ENCODE results near the gene PLXDC1. TPM values are rescaled to one million over a fixed set of nuclear protein-coding genes. Genes with fewer than 3 reads are reported as not detected.

Gene PLXDC1
- total and polyA plus RNA-seq, 4 donors, result 1.7 to 39.1 (median 4.8) TPM

- ATAC-seq (ENCODE audit: low FRiP score) (peak; percentile 96), DNase-seq (peak; percentile 94 to 97)
- 0 to 1% methylated on average over 16 of the region's 16 CpGs for WGBS, 2 donors
- H3K4me1 ChIP-seq (ENCODE audit: control insufficient read depth in 1 of 2, insufficient read depth in 2 of 2, low read length in 2 of 2), result no peaks in the 10 kb centered on the region
- H3K36me3 ChIP-seq (ENCODE audit: control insufficient read depth in 1 of 2, insufficient read depth in 2 of 2, low read length in 1 of 2), result no peaks in the 10 kb centered on the region
- peak overlapping the region; percentile 52 to 61 for H3K4me3 ChIP-seq (ENCODE audit: low read length in 2 of 2)
- peak overlapping the region in 1 of 2 donors; percentile 61 for H3K27ac ChIP-seq (ENCODE audit: low read depth in 1 of 2, low read length in 2 of 2)
- intact Hi-C loops (cut with DNase I), result loop anchor here (1.0 to 10.0 kb wide), 8 partner anchors 86 to 479 kb away; partner anchors contain the start of genes CISD3 (in 1 of the 2), EPOP (in 1 of the 2) and LASP1 (in 1 of the 2)
- no peaks in the 10 kb centered on the region for H3K9me3 ChIP-seq (ENCODE audit: control insufficient read depth, low read length)
- no peaks in the 10 kb centered on the region for H3K27me3 ChIP-seq (ENCODE audit: control insufficient read depth in 1 of 2, insufficient read depth in 2 of 2, low read length in 1 of 2)
These were observed 2.2 kb upstream of the PLXDC1 start for GRCh38 chr17:39153599-39154051.

GRCh38 chr17:39151943-39152818, 744 bp upstream of the PLXDC1 start:
- peak in 1 of 2 donors; percentile 53 for DNase-seq
- 8 to 11% methylated on average over 23 to 25 of the region's 25 CpGs for WGBS, 2 donors
- intact Hi-C loops (cut with DNase I), result loop anchor here (2.0 to 10.0 kb wide), 6 partner anchors 85 to 477 kb away; partner anchors contain the start of genes CISD3 (in 1 of the 2), EPOP (in 1 of the 2) and LASP1 (in 1 of the 2)
- no peaks in the 10 kb centered on the region for H3K9me3 ChIP-seq (ENCODE audit: control insufficient read depth, low read length)
- no peak for ATAC-seq (ENCODE audit: low FRiP score)
- H3K27me3 ChIP-seq (ENCODE audit: control insufficient read depth in 1 of 2, insufficient read depth in 2 of 2, low read length in 1 of 2), result no peaks in the 10 kb centered on the region
- H3K4me1 ChIP-seq (ENCODE audit: control insufficient read depth in 1 of 2, insufficient read depth in 2 of 2, low read length in 2 of 2), result no peaks in the 10 kb centered on the region
- H3K27ac ChIP-seq (ENCODE audit: low read depth in 1 of 2, low read length in 2 of 2), result no peak overlapping the region
- no peak overlapping the region for H3K4me3 ChIP-seq (ENCODE audit: low read length in 2 of 2)
- H3K36me3 ChIP-seq (ENCODE audit: control insufficient read depth in 1 of 2, insufficient read depth in 2 of 2, low read length in 1 of 2), result no peaks in the 10 kb centered on the region

DNA sequence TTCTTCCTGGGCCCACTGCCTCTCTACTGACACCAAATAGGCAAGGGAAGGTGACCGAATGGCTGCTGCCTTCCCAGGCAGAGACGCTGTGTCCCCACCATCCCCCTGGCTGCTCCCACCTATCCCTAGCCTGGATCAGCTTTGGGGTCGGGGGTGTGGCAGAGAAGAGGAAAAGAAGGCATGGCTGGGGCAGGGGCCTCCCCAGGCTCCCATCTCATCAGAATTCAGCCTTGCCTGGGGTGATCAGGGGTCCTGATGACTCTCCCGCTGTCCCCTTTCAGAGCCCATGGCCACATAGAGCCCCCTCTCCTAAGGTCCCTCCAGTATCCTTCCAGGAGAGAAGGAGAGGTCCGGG, 665 bp downstream of the PLXDC1 start:
- DNase-seq, result no peak
- no peaks in the 10 kb centered on the region for H3K9me3 ChIP-seq (ENCODE audit: control insufficient read depth, low read length)
- 59 to 63% methylated on average over 4 to 5 of the region's 5 CpGs for whole genome bisulfite sequencing, 2 donors
- ATAC-seq (ENCODE audit: low FRiP score), result no peak
- H3K27ac ChIP-seq (ENCODE audit: low read depth in 1 of 2, low read length in 2 of 2), result no peak overlapping the region
- no peaks in the 10 kb centered on the region for H3K4me1 ChIP-seq (ENCODE audit: control insufficient read depth in 1 of 2, insufficient read depth in 2 of 2, low read length in 2 of 2)
- no peaks in the 10 kb centered on the region for H3K27me3 ChIP-seq (ENCODE audit: control insufficient read depth in 1 of 2, insufficient read depth in 2 of 2, low read length in 1 of 2)
- H3K36me3 ChIP-seq (ENCODE audit: control insufficient read depth in 1 of 2, insufficient read depth in 2 of 2, low read length in 1 of 2), result no peaks in the 10 kb centered on the region
- H3K4me3 ChIP-seq (ENCODE audit: low read length in 2 of 2), result no peak overlapping the region
- intact Hi-C loops (cut with DNase I), result loop anchor here (5.0 to 10.0 kb wide), 5 partner anchors 83 to 476 kb away; partner anchors contain the start of genes CISD3 (in 1 of the 2), EPOP (in 1 of the 2) and LASP1 (in 1 of the 2)

- intact Hi-C loops (cut with DNase I), result loop anchor here (5.0 to 10.0 kb wide), 5 partner anchors 83 to 475 kb away; partner anchors contain the start of genes CISD3 (in 1 of the 2), EPOP (in 1 of the 2) and LASP1 (in 1 of the 2)
- Histone ChIP-seq H3K36me3 (ENCODE audit: control insufficient read depth in 1 of 2, insufficient read depth in 2 of 2, low read length in 1 of 2) (no peaks in the 10 kb centered on the region), H3K9me3 (ENCODE audit: control insufficient read depth, low read length) (no peaks in the 10 kb centered on the region), H3K4me1 (ENCODE audit: control insufficient read depth in 1 of 2, insufficient read depth in 2 of 2, low read length in 2 of 2) (no peaks in the 10 kb centered on the region), H3K4me3 (ENCODE audit: low read length in 2 of 2) (no peak overlapping the region), H3K27me3 (ENCODE audit: control insufficient read depth in 1 of 2, insufficient read depth in 2 of 2, low read length in 1 of 2) (no peaks in the 10 kb centered on the region), H3K27ac (ENCODE audit: low read depth in 1 of 2, low read length in 2 of 2) (no peak overlapping the region)
- no peak for ATAC-seq (ENCODE audit: low FRiP score)
- WGBS, 2 donors, result 81 to 90% methylated on average over 5 of the region's 5 CpGs
- no peak for DNase-seq
These were observed 1.3 kb downstream of the PLXDC1 start for GRCh38 chr17:39150104-39150634.

DNA sequence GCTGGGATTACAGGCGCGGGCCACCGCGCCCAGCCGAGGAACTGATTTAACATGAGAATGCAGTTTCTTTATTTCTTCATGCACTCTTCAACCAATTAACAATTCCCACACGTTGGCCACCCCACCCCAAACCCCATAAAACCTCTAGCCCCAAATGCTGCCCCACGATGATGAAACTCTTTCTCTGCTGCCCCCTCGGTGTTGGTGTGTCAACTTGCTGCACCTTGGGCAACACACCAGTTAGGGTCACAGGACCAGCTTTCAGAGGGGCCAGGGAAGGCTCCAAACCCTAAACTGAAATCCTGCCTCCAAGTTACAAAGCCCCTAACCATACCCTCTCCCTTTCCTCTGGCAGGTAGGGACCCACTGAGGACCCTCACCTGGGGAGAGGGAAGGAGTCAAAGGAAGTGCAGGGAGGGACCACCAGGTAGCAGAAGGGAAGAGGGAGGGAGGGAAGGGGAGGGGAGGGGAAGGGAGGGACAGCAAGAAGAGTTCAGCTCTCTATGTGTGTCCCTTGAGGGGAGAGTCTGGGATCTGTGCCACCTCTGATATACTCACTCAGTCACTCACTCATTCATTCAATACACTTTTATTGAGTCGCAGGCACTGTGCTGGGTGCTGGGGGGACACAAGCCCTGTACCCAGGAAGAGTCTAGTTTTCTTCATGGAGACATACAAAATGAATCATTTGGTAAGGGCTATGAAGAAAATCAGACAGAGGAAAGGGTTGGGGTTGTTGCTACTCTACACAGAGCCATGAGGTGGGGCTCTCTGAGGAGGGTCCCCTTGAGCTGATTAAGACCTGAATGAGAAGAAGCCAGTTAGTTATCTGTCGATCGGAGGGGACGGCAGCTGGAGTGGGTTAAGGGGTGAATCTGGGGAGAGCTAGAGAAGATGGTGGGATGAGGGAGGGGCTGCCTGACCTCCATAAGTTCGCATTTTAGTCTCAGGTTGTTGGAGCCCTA, 3.9 kb downstream of the PLXDC1 start:
- Histone ChIP-seq H3K4me1 (ENCODE audit: control insufficient read depth in 1 of 2, insufficient read depth in 2 of 2, low read length in 2 of 2) (no peaks in the 10 kb centered on the region), H3K4me3 (ENCODE audit: low read length in 2 of 2) (no peak overlapping the region), H3K27ac (ENCODE audit: low read depth in 1 of 2, low read length in 2 of 2) (no peak overlapping the region), H3K36me3 (ENCODE audit: control insufficient read depth in 1 of 2, insufficient read depth in 2 of 2, low read length in 1 of 2) (no peaks in the 10 kb centered on the region), H3K9me3 (ENCODE audit: control insufficient read depth, low read length) (no peaks in the 10 kb centered on the region), H3K27me3 (ENCODE audit: control insufficient read depth in 1 of 2, insufficient read depth in 2 of 2, low read length in 1 of 2) (no peaks in the 10 kb centered on the region)
- DNase-seq (no peak), ATAC-seq (ENCODE audit: low FRiP score) (no peak)
- intact Hi-C loops (cut with DNase I), result no loop called here
- WGBS, 2 donors, result 81 to 82% methylated on average over 13 of the region's 13 CpGs

- Histone ChIP-seq H3K36me3 (ENCODE audit: control insufficient read depth in 1 of 2, insufficient read depth in 2 of 2, low read length in 1 of 2) (no peaks in the 10 kb centered on the region), H3K27me3 (ENCODE audit: control insufficient read depth in 1 of 2, insufficient read depth in 2 of 2, low read length in 1 of 2) (no peaks in the 10 kb centered on the region), H3K4me1 (ENCODE audit: control insufficient read depth in 1 of 2, insufficient read depth in 2 of 2, low read length in 2 of 2) (no peaks in the 10 kb centered on the region), H3K27ac (ENCODE audit: low read depth in 1 of 2, low read length in 2 of 2) (no peak overlapping the region), H3K4me3 (ENCODE audit: low read length in 2 of 2) (no peak overlapping the region), H3K9me3 (ENCODE audit: control insufficient read depth, low read length) (no peaks in the 10 kb centered on the region)
- DNase-seq, result no peak
- intact Hi-C loops (cut with DNase I), result no loop called here
- WGBS, 2 donors, result 98 to 100% methylated on average over 3 of the region's 3 CpGs
- no peak for ATAC-seq (ENCODE audit: low FRiP score)
These were observed 5.2 kb downstream of the PLXDC1 start for GRCh38 chr17:39146273-39146672.

DNA sequence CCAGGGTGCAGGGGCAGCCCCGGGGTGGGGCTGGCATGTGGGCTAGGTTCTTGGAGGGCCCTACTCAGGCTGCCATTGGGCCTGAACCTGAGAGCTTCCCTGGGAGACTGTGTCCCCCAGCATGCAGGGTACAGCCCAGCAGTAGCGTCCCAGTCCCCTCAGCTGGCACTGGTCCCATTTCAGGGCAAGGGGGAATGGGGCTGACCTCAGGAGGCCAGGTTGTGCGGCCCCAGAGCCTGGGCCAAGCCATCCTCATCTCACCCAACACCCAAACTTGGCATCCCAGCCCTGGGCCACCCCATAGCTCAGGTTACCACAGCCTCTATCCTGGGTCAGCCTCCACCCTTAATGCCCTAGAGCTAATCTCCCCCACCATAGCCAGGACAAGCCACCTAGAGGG, 6.3 kb downstream of the PLXDC1 start:
- 89 to 98% methylated on average over 3 of the region's 3 CpGs for WGBS, 2 donors
- DNase-seq (no peak), ATAC-seq (ENCODE audit: low FRiP score) (no peak)
- no peaks in the 10 kb centered on the region for H3K27me3 ChIP-seq (ENCODE audit: control insufficient read depth in 1 of 2, insufficient read depth in 2 of 2, low read length in 1 of 2)
- no peak overlapping the region for H3K27ac ChIP-seq (ENCODE audit: low read depth in 1 of 2, low read length in 2 of 2)
- intact Hi-C loops (cut with DNase I), result no loop called here
- H3K4me1 ChIP-seq (ENCODE audit: control insufficient read depth in 1 of 2, insufficient read depth in 2 of 2, low read length in 2 of 2), result no peaks in the 10 kb centered on the region
- no peaks in the 10 kb centered on the region for H3K36me3 ChIP-seq (ENCODE audit: control insufficient read depth in 1 of 2, insufficient read depth in 2 of 2, low read length in 1 of 2)
- no peak overlapping the region for H3K4me3 ChIP-seq (ENCODE audit: low read length in 2 of 2)
- no peaks in the 10 kb centered on the region for H3K9me3 ChIP-seq (ENCODE audit: control insufficient read depth, low read length)

DNA sequence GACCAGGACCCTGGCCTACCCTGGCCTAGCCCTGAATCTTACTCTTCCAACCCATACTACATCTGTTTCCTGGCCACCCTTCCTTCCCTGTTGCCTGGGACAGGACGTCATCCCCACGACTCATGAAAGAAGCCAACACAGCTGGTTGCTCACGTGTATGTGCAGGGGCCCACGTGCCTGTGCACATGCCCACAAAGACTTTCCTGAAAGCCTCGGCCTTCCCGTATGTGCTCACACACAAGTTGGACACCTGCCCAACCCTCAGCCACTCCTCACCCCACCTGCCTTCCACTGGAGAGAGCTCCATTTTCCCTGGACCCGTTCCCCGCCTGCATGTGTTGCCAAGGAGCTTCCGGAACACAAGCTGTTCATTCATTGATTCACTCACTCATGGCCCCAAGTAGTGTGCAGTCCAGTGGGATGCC, 7.0 kb downstream of the PLXDC1 start:
- intact Hi-C loops (cut with DNase I), result no loop called here
- no peaks in the 10 kb centered on the region for H3K9me3 ChIP-seq (ENCODE audit: control insufficient read depth, low read length)
- no peaks in the 10 kb centered on the region for H3K36me3 ChIP-seq (ENCODE audit: control insufficient read depth in 1 of 2, insufficient read depth in 2 of 2, low read length in 1 of 2)
- ATAC-seq (ENCODE audit: low FRiP score), result peak; percentile 79
- peak; percentile 90 to 92 for DNase-seq
- no peak overlapping the region for H3K4me3 ChIP-seq (ENCODE audit: low read length in 2 of 2)
- 62 to 67% methylated on average over 9 of the region's 9 CpGs for WGBS, 2 donors
- no peaks in the 10 kb centered on the region for H3K4me1 ChIP-seq (ENCODE audit: control insufficient read depth in 1 of 2, insufficient read depth in 2 of 2, low read length in 2 of 2)
- H3K27ac ChIP-seq (ENCODE audit: low read depth in 1 of 2, low read length in 2 of 2), result no peak overlapping the region
- H3K27me3 ChIP-seq (ENCODE audit: control insufficient read depth in 1 of 2, insufficient read depth in 2 of 2, low read length in 1 of 2), result no peaks in the 10 kb centered on the region

Data from aorta (tissue), 5 donors.